H9 (cell line): ENCODE measurements around the gene PBX1. TPM values are rescaled to one million over a fixed set of nuclear protein-coding genes. Genes with fewer than 3 reads are reported as not detected.
A peak's percentile ranks its signal among the peaks of the same experiment; 100 is the strongest.

Experiments
- DNase-seq: peaks from one replicate; pipeline ENCODE4 v3.0.0-alpha.2; 2017
- H2AFZ ChIP-seq: one replicate; pipeline ENCODE4 v1.6.1; 2013; ENCODE audit warnings: mild to moderate bottlenecking, low read length, control low read depth, moderate library complexity
- H2AK5ac ChIP-seq: 2 replicates; pipeline ENCODE4 v1.6.1; 2013; ENCODE audit warnings: low read length, control low read depth, mixed read lengths; ENCODE audit not compliant: insufficient read length
- H2BK120ac ChIP-seq: one replicate; pipeline ENCODE4 v1.6.1; 2013; ENCODE audit warnings: low read depth, mild to moderate bottlenecking, low read length, control low read depth, inconsistent platforms; ENCODE audit not compliant: poor library complexity, severe bottlenecking
- H2BK12ac ChIP-seq: 2 replicates; pipeline ENCODE4 v1.6.1; 2013; ENCODE audit warnings: low read length, control low read depth, mixed read lengths, low read depth; ENCODE audit not compliant: insufficient read length
- H2BK15ac ChIP-seq: 2 replicates; pipeline ENCODE4 v1.6.1; 2013; ENCODE audit warnings: low read depth, low read length, control low read depth
- H2BK20ac ChIP-seq: one replicate; pipeline ENCODE4 v1.6.1; 2013; ENCODE audit warnings: low read depth, mild to moderate bottlenecking, low read length, control low read depth, inconsistent platforms; ENCODE audit not compliant: poor library complexity, severe bottlenecking
- H2BK5ac ChIP-seq: 2 replicates; pipeline ENCODE4 v1.6.1; 2013; ENCODE audit warnings: low read length, control low read depth, mixed read lengths; ENCODE audit not compliant: insufficient read length
- H3K14ac ChIP-seq: 2 replicates; pipeline ENCODE4 v1.6.1; 2013; ENCODE audit warnings: low read length, control low read depth; ENCODE audit not compliant: insufficient read depth
- H3K18ac ChIP-seq: 2 replicates; pipeline ENCODE4 v1.6.1; 2013; ENCODE audit warnings: low read depth, mild to moderate bottlenecking, mixed read lengths, low read length, control low read depth; ENCODE audit not compliant: insufficient read length
- H3K23ac ChIP-seq: 2 replicates; pipeline ENCODE4 v1.6.1; 2013; ENCODE audit warnings: low read length, control low read depth, mixed read lengths, low read depth; ENCODE audit not compliant: insufficient read length
- H3K23me2 ChIP-seq: 2 replicates; pipeline ENCODE4 v1.6.1; 2013; ENCODE audit warnings: low read depth, mild to moderate bottlenecking, mixed read lengths, low read length, control low read depth; ENCODE audit not compliant: insufficient read length, poor library complexity, severe bottlenecking
- H3K27ac ChIP-seq: 2 replicates; pipeline ENCODE4 v1.5.1; 2013; ENCODE audit warnings: low read length, control low read depth, mixed read lengths, low read depth; ENCODE audit not compliant: insufficient read length
- H3K27me3 ChIP-seq: 2 replicates; pipeline ENCODE4 v1.6.1; 2013; ENCODE audit warnings: low read length, control low read depth, inconsistent platforms; ENCODE audit not compliant: insufficient read depth
- H3K4ac ChIP-seq: 2 replicates; pipeline ENCODE4 v1.6.1; 2013; ENCODE audit warnings: low read depth, mild to moderate bottlenecking, control low read depth, inconsistent platforms, low read length, moderate library complexity
- H3K4me1 ChIP-seq: 2 replicates; pipeline ENCODE4 v1.6.1; 2013; ENCODE audit warnings: low read length, control low read depth, inconsistent platforms; ENCODE audit not compliant: insufficient read depth
- H3K4me2 ChIP-seq: 2 replicates; pipeline ENCODE4 v1.6.1; 2013; ENCODE audit warnings: low read length, control low read depth, mixed read lengths; ENCODE audit not compliant: insufficient read length, insufficient read depth
- H3K56ac ChIP-seq: 2 replicates; pipeline ENCODE4 v1.6.1; 2013; ENCODE audit warnings: low read depth, mild to moderate bottlenecking, mixed read lengths, low read length, control low read depth; ENCODE audit not compliant: insufficient read length
- H3K79me1 ChIP-seq: 2 replicates; pipeline ENCODE4 v1.6.1; 2013; ENCODE audit warnings: low read depth, mild to moderate bottlenecking, moderate library complexity, low read length, control low read depth, inconsistent platforms; ENCODE audit not compliant: insufficient read depth, poor library complexity, severe bottlenecking
- H3K79me2 ChIP-seq: 2 replicates; pipeline ENCODE4 v1.6.1; 2013; ENCODE audit warnings: low read length, control low read depth, inconsistent platforms; ENCODE audit not compliant: insufficient read depth
- H3K9ac ChIP-seq: 2 replicates; pipeline ENCODE4 v1.6.1; 2013; ENCODE audit warnings: low read length, control low read depth, mixed read lengths; ENCODE audit not compliant: insufficient read length; ENCODE audit errors: extremely low read depth
- H3K9me3 ChIP-seq: one replicate; pipeline ENCODE4 v1.6.1; 2013; ENCODE audit warnings: low read depth, low read length, inconsistent platforms; ENCODE audit not compliant: control insufficient read depth
- H3T11ph ChIP-seq: one replicate; pipeline ENCODE4 v1.6.1; 2013; ENCODE audit warnings: mild to moderate bottlenecking, low read length, control low read depth, inconsistent platforms
- H4K20me1 ChIP-seq: one replicate; pipeline ENCODE4 v1.6.1; 2013; ENCODE audit not compliant: control insufficient read depth, insufficient read length, insufficient read depth
- H4K5ac ChIP-seq: 2 replicates; pipeline ENCODE4 v1.6.1; 2013; ENCODE audit warnings: low read depth, mild to moderate bottlenecking, mixed read lengths, low read length, control low read depth; ENCODE audit not compliant: insufficient read length
- H4K8ac ChIP-seq: replicated peaks from 2 replicates; pipeline ENCODE4 v1.6.1; 2013; ENCODE audit warnings: low read length, control low read depth, mixed read lengths, low read depth; ENCODE audit not compliant: insufficient read length
- H4K91ac ChIP-seq: 2 replicates; pipeline ENCODE4 v1.6.1; 2013; ENCODE audit warnings: low read depth, mild to moderate bottlenecking, moderate library complexity, mixed read lengths, low read length, control low read depth; ENCODE audit not compliant: insufficient read length
- H3K27ac Mint-ChIP-seq, 3 experiments: 2 replicates in 2 of 3; 3 replicates in 1 of 3; pipeline ENCODE4 v1.8.0; 2020 to 2021; ENCODE audit warnings: mixed read lengths in 3 of 3, mild to moderate bottlenecking in 1 of 3, moderate library complexity in 1 of 3
- H3K27me3 Mint-ChIP-seq: 2 replicates; pipeline ENCODE4 v1.8.0; 2021; ENCODE audit warnings: low read depth, mild to moderate bottlenecking, moderate library complexity, mixed read lengths
- H3K36me3 Mint-ChIP-seq, 3 experiments: 2 replicates in 2 of 3; 3 replicates in 1 of 3; pipeline ENCODE4 v1.8.0; 2020 to 2021; ENCODE audit warnings: low read depth in 3 of 3, mixed read lengths in 3 of 3; ENCODE audit not compliant: insufficient read depth in 1 of 3
- H3K4me1 Mint-ChIP-seq, 2 experiments: 2 replicates each; pipeline ENCODE4 v1.8.0; 2020; ENCODE audit warnings: mixed read lengths in 2 of 2
- H3K4me3 Mint-ChIP-seq, 2 experiments: 2 replicates in 1 of 2; 3 replicates in 1 of 2; pipeline ENCODE4 v1.8.0; 2020 to 2021; ENCODE audit warnings: mild to moderate bottlenecking in 2 of 2, mixed read lengths in 2 of 2, moderate library complexity in 1 of 2
- H3K9me3 Mint-ChIP-seq, 2 experiments: 2 replicates in 1 of 2; 3 replicates in 1 of 2; pipeline ENCODE4 v1.8.0; 2020; ENCODE audit warnings: mild to moderate bottlenecking in 2 of 2, mixed read lengths in 2 of 2, moderate library complexity in 1 of 2
- WGBS: extraction: QIAGEN DNeasy Blood & Tissue Kit; methylation state at CpG from one replicate; pipeline ENCODE4 v1.1.7; 2013; ENCODE audit warnings: missing lambda C conversion rate, low lambda C conversion rate, mixed read lengths; ENCODE audit not compliant: insufficient read length; ENCODE audit errors: extremely low coverage; 5-methylcytosine and 5-hydroxymethylcytosine counted together
- total RNA-seq: library from RNA; stranded (reverse); gene quantifications from 2 replicates; pipeline ENCODE4 v1.2.1, GENCODE V29; 2021
- TF ChIP-seq, protein P1 (sequence below): fragments of 200-600 bp; sonication (generic); conservative IDR thresholded peaks from 3 replicates; pipeline ENCODE4 v1.8.0; 2021; ENCODE audit warnings: antibody characterized with exemption, mild to moderate bottlenecking

The PBX1 gene
- total RNA-seq, 1 experiment from 2014 or later: 142 TPM

- Histone ChIP-seq H2BK15ac (no peak overlapping the region), H3K14ac (no peak overlapping the region), H4K91ac (no peak overlapping the region), H4K20me1 (peaks cover 2% of the 10 kb centered on the region), H2BK20ac (no peak overlapping the region), H2AK5ac (no peak overlapping the region), H4K5ac (no peak overlapping the region), H3T11ph (no peak overlapping the region), H3K18ac (no peak overlapping the region), H3K9me3 (no peaks in the 10 kb centered on the region), H3K23ac (no peak overlapping the region), H2BK120ac (no peak overlapping the region), H3K9ac (no peak overlapping the region), H2AFZ (no peak overlapping the region), H3K27ac (no peak overlapping the region), H3K56ac (no peak overlapping the region), H3K79me2 (peaks cover 7% of the 10 kb centered on the region), H3K23me2 (no peaks in the 10 kb centered on the region), H2BK5ac (no peak overlapping the region), H3K4ac (no peak overlapping the region), H3K27me3 (no peaks in the 10 kb centered on the region), H3K79me1 (peaks cover 3% of the 10 kb centered on the region), H3K4me2 (no peak overlapping the region), H2BK12ac (no peak overlapping the region), H3K4me1 (peaks cover 7% of the 10 kb centered on the region; the same call in 1 of the 2 replicates), H4K8ac (no peak overlapping the region)
- DNase-seq: no peak
- Mint-ChIP-seq H3K4me1 (peaks cover 39 to 64% of the 10 kb centered on the region in 2 experiments), H3K27ac (peak overlapping the region in 1 of 3 experiments; percentile 88; a peak in 2 of 7 replicates), H3K27me3 (no peaks in the 10 kb centered on the region), H3K9me3 (no peaks in the 10 kb centered on the region), H3K36me3 (peaks cover 0 to 7% (median 1%) of the 10 kb centered on the region in 3 experiments; a peak in 4 of 7 replicates), H3K4me3 (no peak overlapping the region)
- TF ChIP-seq, protein P1, sequence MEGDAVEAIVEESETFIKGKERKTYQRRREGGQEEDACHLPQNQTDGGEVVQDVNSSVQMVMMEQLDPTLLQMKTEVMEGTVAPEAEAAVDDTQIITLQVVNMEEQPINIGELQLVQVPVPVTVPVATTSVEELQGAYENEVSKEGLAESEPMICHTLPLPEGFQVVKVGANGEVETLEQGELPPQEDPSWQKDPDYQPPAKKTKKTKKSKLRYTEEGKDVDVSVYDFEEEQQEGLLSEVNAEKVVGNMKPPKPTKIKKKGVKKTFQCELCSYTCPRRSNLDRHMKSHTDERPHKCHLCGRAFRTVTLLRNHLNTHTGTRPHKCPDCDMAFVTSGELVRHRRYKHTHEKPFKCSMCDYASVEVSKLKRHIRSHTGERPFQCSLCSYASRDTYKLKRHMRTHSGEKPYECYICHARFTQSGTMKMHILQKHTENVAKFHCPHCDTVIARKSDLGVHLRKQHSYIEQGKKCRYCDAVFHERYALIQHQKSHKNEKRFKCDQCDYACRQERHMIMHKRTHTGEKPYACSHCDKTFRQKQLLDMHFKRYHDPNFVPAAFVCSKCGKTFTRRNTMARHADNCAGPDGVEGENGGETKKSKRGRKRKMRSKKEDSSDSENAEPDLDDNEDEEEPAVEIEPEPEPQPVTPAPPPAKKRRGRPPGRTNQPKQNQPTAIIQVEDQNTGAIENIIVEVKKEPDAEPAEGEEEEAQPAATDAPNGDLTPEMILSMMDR: no peak
- no CpG with 5 or more reads among the region's 4 CpGs for WGBS
These were observed 196.7 kb downstream of the PBX1 start for GRCh38 chr1:164755690-164756089.
